Inferior parietal cortex (tissue), 1 donor: Measurements from ENCODE around the gene NCOA7.
"Not testable (repeated sequence)": the region's sequence is repeated elsewhere in the genome, so short reads cannot be mapped to it uniquely, and the experiment has no call there.

ENCODE experiments used
- DNase-seq: peaks from one replicate; pipeline ENCODE4 v3.0.0-alpha.2; 2016; ENCODE audit errors: extremely low spot score

NCOA7 gene

GRCh38 chr6:125869427-125869826, 78.7 kb downstream of the NCOA7 start:
- no peak for DNase-seq

- DNase-seq, result no peak
These were observed 80.6 kb downstream of the NCOA7 start for GRCh38 chr6:125871365-125871764.

DNA sequence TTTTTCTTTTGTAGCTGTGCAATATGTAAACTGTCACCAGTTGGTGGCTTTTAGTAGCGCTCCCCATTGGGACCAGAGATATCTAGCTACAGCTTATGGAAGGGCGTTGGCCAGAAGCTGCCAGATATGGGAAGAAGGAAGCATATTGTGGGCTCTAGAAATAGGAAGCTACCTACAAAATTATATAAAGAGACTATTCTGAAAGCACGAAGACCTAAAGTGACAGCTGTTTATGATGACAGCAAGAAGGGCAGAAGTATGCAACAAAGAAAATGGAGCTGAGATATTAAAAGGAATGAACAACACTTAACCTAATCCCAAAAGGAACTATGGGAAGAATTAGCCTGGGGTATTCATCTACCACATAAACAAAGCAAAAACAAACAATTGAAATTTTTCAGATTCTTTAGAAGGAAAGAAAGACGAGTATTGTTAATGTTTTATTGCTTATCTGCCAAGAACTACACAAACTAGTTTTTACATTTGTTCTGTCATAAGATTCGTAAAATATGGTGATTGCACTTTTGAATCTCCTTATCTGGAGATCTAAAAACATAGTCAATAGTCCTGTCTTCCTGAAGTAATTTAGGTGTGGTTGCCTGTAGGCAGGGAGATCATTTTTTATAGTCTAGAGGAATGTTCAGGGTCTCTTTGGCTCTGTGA, 81.6 kb downstream of the NCOA7 start:
- DNase-seq, result no peak

GRCh38 chr6:125882243-125882642, 91.5 kb downstream of the NCOA7 start:
- no peak for DNase-seq

DNA sequence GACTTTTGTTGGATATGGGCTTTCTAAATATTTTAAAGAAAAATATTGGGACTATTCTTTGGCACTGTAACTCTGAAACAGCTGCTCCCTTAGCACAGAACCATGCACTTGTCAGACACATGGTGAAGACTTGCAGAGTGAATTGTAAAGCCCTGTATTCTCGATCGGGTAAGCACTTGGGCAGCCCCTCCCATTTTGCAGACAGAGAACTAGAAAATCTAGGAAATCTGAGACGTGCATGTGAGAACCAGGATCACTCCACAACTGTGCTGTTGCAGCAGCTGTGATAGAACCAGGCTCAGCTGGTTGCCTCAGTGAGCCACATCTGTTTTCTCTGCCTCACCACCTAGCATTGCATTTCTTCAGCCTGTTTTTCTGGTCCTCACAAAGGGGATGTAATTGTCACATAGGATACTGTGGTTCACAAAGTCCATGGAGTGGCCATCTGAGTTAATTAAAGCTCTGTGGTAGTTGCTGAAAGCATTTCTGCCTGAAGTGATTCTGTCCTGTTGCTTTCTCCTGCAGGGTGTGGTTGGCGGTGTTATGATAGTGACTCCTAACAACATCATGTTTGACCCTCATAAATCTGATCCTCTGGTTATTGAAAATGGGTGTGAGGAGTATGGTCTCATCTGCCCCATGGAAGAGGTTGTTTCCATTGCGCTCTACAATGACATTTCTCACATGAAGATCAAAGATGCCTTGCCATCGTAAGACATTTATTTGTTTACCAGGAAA, 94.0 kb downstream of the NCOA7 start:
- no peak for DNase-seq

GRCh38 chr6:125886021-125886420, 95.3 kb downstream of the NCOA7 start:
- no peak for DNase-seq

GRCh38 chr6:125886914-125887313, 96.2 kb downstream of the NCOA7 start:
- DNase-seq, result no peak

DNA sequence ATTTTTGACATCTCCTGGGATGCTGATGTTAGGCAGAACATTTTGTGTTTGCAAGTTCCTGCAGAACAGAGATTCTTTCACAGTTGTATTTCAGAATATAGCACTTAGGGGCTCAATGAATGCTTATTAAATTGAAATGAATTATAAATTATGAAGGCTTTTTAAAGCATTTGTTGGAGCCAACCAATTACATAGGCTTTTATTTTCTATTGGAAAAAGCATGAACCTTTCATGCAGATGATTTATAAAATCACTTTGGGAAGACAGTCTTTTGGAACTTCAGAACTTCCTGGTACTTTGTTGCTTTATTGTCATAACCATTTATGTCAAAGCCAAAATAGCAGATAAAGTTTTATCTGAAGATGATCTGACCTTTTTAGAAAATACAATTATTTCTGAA, 96.6 kb downstream of the NCOA7 start:
- no peak for DNase-seq

GRCh38 chr6:125888989-125889656, 98.4 kb downstream of the NCOA7 start:
- DNase-seq, result no peak

DNA sequence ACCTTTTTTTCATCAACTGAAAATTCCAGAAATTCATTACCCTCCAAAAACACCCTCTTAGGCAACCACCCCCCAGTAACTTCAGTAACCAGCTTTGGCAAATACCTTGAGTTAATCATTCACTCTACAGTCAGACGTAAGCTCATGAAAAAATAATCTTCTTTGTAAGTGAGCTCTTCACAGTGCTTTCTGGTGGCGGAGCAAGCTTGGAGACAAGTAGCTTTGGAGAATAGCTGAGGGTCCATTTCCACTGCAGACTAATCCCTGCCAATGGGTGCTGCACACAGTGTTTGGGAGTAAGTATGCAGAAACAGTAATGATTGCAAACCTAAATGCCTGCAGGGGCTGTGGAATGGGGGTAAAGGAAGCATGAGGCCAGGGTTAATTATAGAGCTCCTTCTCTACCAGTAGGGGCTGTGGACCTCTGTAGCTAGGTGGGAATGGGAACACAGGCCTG, 109.0 kb downstream of the NCOA7 start:
- no peak for DNase-seq

DNA sequence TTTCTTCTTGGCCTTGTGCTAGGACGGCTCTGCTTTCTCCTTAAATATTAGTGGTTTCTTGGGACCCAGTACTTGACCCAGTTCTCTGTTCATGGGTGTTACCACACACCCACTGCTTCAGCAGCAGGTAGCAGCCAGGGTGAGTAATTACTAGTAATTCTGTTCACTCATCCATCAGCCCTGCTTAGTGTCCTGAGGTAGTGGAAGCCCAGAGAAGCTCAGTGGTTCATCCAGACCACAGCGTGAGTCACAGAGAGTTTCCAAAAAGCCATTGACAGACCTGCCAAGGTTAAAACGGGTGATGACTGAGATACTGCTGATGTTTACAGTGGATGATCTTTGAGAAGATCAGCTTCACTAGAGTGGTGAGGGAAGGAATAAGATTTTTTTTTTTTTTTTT, 114.1 kb downstream of the NCOA7 start:
- no peak for DNase-seq

- DNase-seq, result no peak
These were observed 115.6 kb downstream of the NCOA7 start for GRCh38 chr6:125906158-125906998.

GRCh38 chr6:125910527-125910926, 119.8 kb downstream of the NCOA7 start:
- DNase-seq, result no peak

DNA sequence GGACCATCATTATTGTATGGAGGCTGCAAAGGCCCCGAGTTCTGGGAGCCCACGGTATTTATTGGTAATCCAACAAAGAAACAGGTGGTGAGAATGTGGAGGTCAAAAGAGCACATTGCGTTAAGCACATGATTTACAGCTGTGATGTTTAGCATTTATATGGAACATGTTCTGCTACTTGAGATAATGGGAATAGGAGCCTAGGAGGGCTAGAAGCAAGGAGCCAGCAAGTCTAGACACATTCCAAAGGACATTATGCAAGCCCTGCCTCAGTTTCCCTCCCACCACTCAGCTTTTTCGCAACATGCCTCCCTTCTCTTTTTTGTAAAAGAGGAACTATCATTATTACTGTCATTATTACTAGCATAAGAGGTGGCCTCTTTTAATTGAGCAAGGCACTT, 120.3 kb downstream of the NCOA7 start:
- DNase-seq, result not testable (repeated sequence)

DNA sequence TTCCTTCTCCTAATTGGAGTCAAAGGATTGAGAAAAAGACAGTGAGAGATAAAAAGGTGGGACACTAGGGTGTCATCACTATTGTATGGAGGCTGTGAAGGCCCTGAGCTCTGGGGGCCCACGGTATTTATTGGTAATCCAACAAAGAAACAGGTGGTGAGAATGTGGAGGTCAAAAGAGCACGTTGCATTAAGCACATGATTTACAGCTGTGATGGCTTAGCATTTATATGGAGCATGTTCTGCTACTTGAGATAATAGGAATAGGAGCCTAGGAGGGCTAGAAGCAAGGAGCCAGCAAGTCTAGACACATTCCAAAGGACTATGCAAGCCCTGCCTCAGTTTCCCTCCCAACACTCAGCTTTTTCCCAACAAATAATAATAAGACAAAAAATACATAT, 121.7 kb downstream of the NCOA7 start:
- not testable (repeated sequence) for DNase-seq

GRCh38 chr6:125913145-125913544, 122.4 kb downstream of the NCOA7 start:
- DNase-seq, result no peak

- no peak for DNase-seq
These were observed 123.1 kb downstream of the NCOA7 start for GRCh38 chr6:125913864-125914351.

DNA sequence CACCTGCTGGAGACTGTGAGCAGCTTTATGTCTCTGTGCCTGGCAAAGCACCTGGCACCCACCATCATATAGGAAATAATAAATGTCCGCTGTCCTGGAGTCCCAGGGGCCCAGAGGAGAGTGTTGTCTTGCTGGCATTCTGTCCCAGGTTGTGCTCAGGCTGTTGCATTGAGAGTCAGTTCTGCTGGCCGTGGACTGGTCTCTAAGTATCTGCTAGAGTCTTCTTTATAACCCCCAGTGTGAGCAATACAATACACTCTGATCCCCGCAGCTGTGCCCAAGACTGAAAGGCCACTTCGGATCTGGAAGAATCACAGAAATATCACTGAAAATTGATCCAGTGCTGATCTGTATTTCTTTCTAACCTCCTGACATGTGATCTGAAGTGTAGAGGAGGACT, 127.5 kb downstream of the NCOA7 start:
- no peak for DNase-seq

DNA sequence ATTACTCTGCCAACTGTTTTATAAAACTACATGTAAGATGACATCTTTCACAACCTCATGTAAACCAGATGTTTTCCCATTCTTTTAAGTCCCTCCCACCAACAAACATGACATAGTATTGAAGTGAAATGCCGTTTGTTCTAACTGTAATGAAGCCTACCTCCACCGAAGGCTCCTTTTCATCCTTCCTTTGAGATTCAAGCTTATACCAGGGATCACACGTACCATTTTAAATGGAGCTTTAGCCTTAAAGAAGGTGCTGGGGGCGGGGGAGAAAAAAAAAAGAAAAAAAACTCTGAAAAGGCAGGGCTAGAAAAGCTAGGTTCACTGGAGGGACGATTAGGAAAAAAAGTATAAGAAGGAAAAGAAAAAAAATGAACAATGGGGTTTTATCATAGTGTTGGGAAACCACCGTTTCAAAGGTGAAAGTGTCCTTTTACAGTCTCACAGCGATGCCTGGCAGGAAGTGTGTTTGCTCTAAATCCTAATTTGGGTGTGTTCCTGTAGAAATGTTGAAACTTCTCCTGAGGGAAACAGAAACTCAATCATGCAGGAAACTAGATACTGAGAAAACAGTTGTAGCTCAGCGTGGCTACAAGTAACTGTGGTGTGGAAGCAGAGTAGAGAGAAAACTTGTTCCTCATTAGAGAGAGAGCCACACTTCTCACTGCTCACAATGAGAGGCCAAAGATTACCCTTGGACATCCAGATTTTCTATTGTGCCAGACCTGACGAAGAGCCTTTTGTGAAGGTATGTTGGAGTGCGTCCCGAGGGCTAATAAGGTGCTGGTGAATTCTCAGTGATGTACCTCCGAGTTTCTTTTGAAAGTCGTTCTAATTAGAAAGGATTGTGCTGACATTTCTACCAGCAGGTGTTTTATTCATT, 128.2 kb downstream of the NCOA7 start:
- DNase-seq, result no peak

DNA sequence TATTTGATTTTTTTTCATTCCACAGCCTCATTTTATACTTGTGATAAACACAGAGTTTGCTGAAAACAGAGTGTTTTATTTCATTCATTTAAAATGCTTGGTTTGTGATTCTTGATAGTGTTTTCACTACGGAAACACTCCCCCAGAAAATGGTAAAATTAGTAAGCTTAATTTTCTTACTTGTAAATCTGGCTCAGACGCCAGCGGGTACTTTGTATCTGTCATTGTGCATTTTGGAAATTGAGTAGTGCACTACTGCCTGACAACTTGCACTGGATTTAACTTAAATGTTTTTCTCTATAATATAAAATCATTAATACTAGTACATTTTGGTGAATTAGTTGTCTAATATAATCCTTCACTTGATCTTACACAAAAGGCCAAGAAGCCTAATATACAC, 128.9 kb downstream of the NCOA7 start:
- DNase-seq, result no peak
